ENCODE results near the gene DNAH1.

GRCh38 chr3:52384019-52384761 lies 68.1 kb downstream of the DNAH1 start:
- TF ChIP-seq POLR2A (IDR thresholded peaks at IDR 0.05; ENCODE audit: low read length) (no peak), GATA1 (IDR thresholded peaks at IDR 0.05; ENCODE audit: low read depth, low read length) (no peak)
